ENCODE measurements around the gene STS. TPM values are rescaled to one million over a fixed set of nuclear protein-coding genes. Genes with fewer than 3 reads are reported as not detected.
A peak's percentile ranks its signal among the peaks of the same experiment; 100 is the strongest.

STS gene
- total RNA-seq: 13.4 TPM
- 2.7 TPM for polyA plus RNA-seq (ENCODE audit: insufficient read depth, low read depth, low replicate concordance)
- long read RNA-seq, donor 1: 0 reads
- long read RNA-seq, donor 2: 0 reads
- long read RNA-seq, donor 3: 0 reads
- long read RNA-seq, donor 4: 0 reads
- long read RNA-seq, donor 5: 0 reads
- long read RNA-seq, donor 6: 0 reads
- long read RNA-seq, donor 7, partial matches to known transcripts: 1 of 5 reads
- long read RNA-seq, donor 7, other reads (novel, unspliced or antisense): 4 of 5 reads
- long read RNA-seq, donor 8: 0 reads
- long read RNA-seq, donor 9: 0 reads
- long read RNA-seq, donor 10, full-length matches to known transcripts: 1 of 1 reads
- long read RNA-seq, donor 10, partial matches to known transcripts: 0 of 1 reads
- long read RNA-seq, donor 10, other reads (novel, unspliced or antisense): 0 of 1 reads

DNA sequence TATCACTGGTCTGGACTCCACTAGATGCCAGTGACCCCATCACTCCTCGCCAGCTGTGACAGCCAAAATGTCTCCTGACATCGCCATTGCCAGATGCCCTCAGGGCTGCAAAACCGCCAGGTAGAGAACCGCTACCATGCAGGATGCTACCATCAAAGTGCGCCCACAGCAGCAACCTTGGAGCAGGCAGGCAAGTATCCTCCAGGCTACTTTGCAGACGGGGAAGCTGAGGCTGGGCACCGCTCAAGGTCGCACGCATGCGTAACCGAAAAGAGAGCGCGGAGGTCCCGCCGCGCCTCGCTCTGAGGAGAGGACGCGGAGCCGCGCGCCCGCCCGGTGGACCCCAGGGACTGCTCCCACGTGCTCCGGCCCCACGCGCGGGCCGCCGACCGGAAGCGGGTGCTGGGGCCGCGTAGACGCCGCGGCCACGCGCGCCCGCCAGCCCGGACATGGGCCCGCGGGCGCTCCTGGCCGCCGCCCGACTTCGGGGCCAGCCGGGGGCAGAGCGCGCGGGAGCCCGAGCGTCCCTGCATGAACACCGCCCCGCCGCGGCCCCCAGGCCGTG, at the start of gene STS:
STS (plus strand) TSS at position 300 of the 565 bp plus-strand sequence. CDS start 105,488 bp downstream, outside the sequence.
- H3K9me3 ChIP-seq (ENCODE audit: control insufficient read depth in 2 of 3, insufficient read depth in 1 of 3, low read length in 3 of 3): no peaks in the 10 kb centered on the region
- H3K27me3 ChIP-seq (ENCODE audit: control insufficient read depth, insufficient read depth, low read length): no peaks in the 10 kb centered on the region
- FAIRE-seq (no peak), DNase-seq (peak; percentile 54 to 84 (median 59))
- peak within 1 kb of the TSS; percentile 32 to 93 (median 77) for H3K9ac ChIP-seq (ENCODE audit: low read length in 3 of 3)
- H3K36me3 ChIP-seq (ENCODE audit: control insufficient read depth in 2 of 3, insufficient read depth in 3 of 3, low read length in 3 of 3): no peaks in the 10 kb centered on the region
- peak within 1 kb of the TSS; percentile 77 to 95 for H3K27ac ChIP-seq (ENCODE audit: low read depth in 2 of 2, low read length in 2 of 2)
- peak within 1 kb of the TSS; percentile 90 to 99 (median 97) for H3K4me3 ChIP-seq (ENCODE audit: low read length in 3 of 3)
- intact Hi-C loops (cut with DNase I): no loop called here
- no peak for TF ChIP-seq CTCF (IDR thresholded peaks at IDR 0.05; ENCODE audit: borderline replicate concordance, extremely low read depth, insufficient read depth)
- peaks cover 0 to 12% (median 3%) of the 10 kb centered on the region in 3 donors for H3K4me1 ChIP-seq (ENCODE audit: control insufficient read depth in 2 of 3, insufficient read depth in 2 of 3, low read depth in 1 of 3, low read length in 3 of 3)

DNA sequence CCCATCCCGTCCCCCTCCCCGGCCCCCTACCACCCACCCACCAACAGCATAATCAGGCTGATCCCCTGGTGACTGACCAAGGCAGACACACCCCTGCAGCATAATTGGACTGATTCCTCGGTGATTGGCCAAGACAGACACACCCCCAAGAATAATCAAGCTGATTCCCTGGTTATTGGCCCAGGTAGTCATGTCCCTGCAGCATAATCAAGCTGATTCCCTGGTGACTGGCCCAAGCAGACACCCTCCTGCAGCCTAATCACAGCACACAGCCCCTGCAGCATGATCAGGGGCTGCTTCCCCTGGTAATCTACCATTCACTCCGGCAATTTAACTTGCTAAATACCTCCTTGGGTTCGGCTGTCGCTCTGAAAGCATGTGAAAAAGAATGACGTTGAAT, 47.5 kb upstream of the STS start:
- intact Hi-C loops (cut with DNase I): no loop called here
- no peaks in the 10 kb centered on the region for H3K27me3 ChIP-seq (ENCODE audit: control insufficient read depth, insufficient read depth, low read length)
- DNase-seq (no peak), FAIRE-seq (no peak)
- no peaks in the 10 kb centered on the region for H3K4me1 ChIP-seq (ENCODE audit: control insufficient read depth in 2 of 3, insufficient read depth in 2 of 3, low read depth in 1 of 3, low read length in 3 of 3)
- no peak overlapping the region for H3K9ac ChIP-seq (ENCODE audit: low read length in 3 of 3)
- TF ChIP-seq CTCF (IDR thresholded peaks at IDR 0.05; ENCODE audit: borderline replicate concordance, extremely low read depth, insufficient read depth): no peak
- peaks cover 0 to 1% (median 0%) of the 10 kb centered on the region in 3 donors for H3K9me3 ChIP-seq (ENCODE audit: control insufficient read depth in 2 of 3, insufficient read depth in 1 of 3, low read length in 3 of 3)
- H3K4me3 ChIP-seq (ENCODE audit: low read length in 3 of 3): no peak overlapping the region
- H3K27ac ChIP-seq (ENCODE audit: low read depth in 2 of 2, low read length in 2 of 2): no peak overlapping the region
- peaks cover 0 to 5% (median 4%) of the 10 kb centered on the region in 3 donors for H3K36me3 ChIP-seq (ENCODE audit: control insufficient read depth in 2 of 3, insufficient read depth in 3 of 3, low read length in 3 of 3)

DNA sequence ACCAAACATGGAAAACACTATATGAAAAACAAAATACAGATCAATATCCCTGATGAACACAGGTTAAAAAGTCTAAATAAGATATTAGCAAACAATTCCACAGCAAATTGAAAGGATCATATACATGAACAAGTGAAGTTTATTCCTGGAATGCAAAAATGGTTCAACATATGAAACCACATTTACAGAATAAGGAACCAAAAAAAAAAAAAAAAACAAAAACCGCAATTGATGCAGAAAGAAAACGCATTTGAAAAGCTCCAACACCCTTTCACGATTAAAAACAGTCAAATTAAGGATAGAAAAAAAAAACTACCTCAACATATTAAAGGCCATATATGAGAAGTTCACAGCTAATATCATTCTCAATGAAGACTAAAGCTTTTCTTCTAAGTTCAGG, 45.4 kb upstream of the STS start:
- Histone ChIP-seq H3K4me1 (ENCODE audit: control insufficient read depth in 2 of 3, insufficient read depth in 2 of 3, low read depth in 1 of 3, low read length in 3 of 3) (no peaks in the 10 kb centered on the region), H3K27ac (ENCODE audit: low read depth in 2 of 2, low read length in 2 of 2) (no peak overlapping the region), H3K4me3 (ENCODE audit: low read length in 3 of 3) (no peak overlapping the region), H3K9ac (ENCODE audit: low read length in 3 of 3) (no peak overlapping the region), H3K27me3 (ENCODE audit: control insufficient read depth, insufficient read depth, low read length) (no peaks in the 10 kb centered on the region), H3K9me3 (ENCODE audit: control insufficient read depth in 2 of 3, insufficient read depth in 1 of 3, low read length in 3 of 3) (peaks cover 0 to 1% (median 0%) of the 10 kb centered on the region in 3 donors), H3K36me3 (ENCODE audit: control insufficient read depth in 2 of 3, insufficient read depth in 3 of 3, low read length in 3 of 3) (peaks cover 0 to 5% (median 4%) of the 10 kb centered on the region in 3 donors)
- DNase-seq (no peak), FAIRE-seq (peak; percentile 72)
- no peak for TF ChIP-seq CTCF (IDR thresholded peaks at IDR 0.05; ENCODE audit: borderline replicate concordance, extremely low read depth, insufficient read depth)
- intact Hi-C loops (cut with DNase I): no loop called here

All from kidney (tissue), 22 donors.